Cardiac muscle cell (in vitro differentiated cells and primary cell): ENCODE results near the gene FKBP15. TPM values are rescaled to one million over a fixed set of nuclear protein-coding genes. Genes with fewer than 3 reads are reported as not detected.

ENCODE experiments used
- DNase-seq, 2 donors: peaks; one replicate each; pipeline versions ENCODE4 v3.0.0 to v3.0.0-alpha.2; 2010 to 2017; ENCODE audit warnings: low read depth in 1 of 2, low spot score in 1 of 2
- H3K27ac ChIP-seq: fragments of 200-600 bp; sonication (generic); 2 replicates; pipeline ENCODE4 v1.5.1; 2016
- H3K27me3 ChIP-seq: fragments of 200-600 bp; sonication (generic); 2 replicates; pipeline ENCODE4 v1.6.0; 2016; ENCODE audit warnings: control low read depth
- H3K36me3 ChIP-seq: fragments of 200-600 bp; sonication (generic); 2 replicates; pipeline ENCODE4 v1.5.1; 2016; ENCODE audit warnings: control low read depth
- H3K4me1 ChIP-seq: fragments of 200-600 bp; sonication (generic); 2 replicates; pipeline ENCODE4 v1.8.1; 2017; ENCODE audit warnings: low read depth, mild to moderate bottlenecking, mixed run types
- H3K4me3 ChIP-seq: fragments of 200-600 bp; sonication (generic); 2 replicates; pipeline ENCODE4 v1.5.1; 2016; ENCODE audit warnings: mild to moderate bottlenecking
- H3K9me3 ChIP-seq: fragments of 200-600 bp; sonication (generic); 2 replicates; pipeline ENCODE4 v1.5.1; 2017; ENCODE audit warnings: low read depth, mild to moderate bottlenecking, control low read depth
- CTCF ChIP-seq: IDR thresholded peaks from 2 replicates; pipeline ENCODE4 v1.5.1; 2012; ENCODE audit warnings: low read depth, mild to moderate bottlenecking, low read length
- polyA plus RNA-seq: library from polyadenylated mRNA; unstranded; fragments of >200 nt; fragmentation: Nextera tagmentation; extraction: Ambion mirVana; gene quantifications from 2 replicates; pipeline ENCODE4 v1.2.1, GENCODE V29; 2016
- total RNA-seq: library from RNA; depleted of rRNA; stranded (reverse); fragments of >200 nt; gene quantifications from 2 replicates; pipeline ENCODE4 v1.2.3, GENCODE V29; 2016

Gene FKBP15, protein sequence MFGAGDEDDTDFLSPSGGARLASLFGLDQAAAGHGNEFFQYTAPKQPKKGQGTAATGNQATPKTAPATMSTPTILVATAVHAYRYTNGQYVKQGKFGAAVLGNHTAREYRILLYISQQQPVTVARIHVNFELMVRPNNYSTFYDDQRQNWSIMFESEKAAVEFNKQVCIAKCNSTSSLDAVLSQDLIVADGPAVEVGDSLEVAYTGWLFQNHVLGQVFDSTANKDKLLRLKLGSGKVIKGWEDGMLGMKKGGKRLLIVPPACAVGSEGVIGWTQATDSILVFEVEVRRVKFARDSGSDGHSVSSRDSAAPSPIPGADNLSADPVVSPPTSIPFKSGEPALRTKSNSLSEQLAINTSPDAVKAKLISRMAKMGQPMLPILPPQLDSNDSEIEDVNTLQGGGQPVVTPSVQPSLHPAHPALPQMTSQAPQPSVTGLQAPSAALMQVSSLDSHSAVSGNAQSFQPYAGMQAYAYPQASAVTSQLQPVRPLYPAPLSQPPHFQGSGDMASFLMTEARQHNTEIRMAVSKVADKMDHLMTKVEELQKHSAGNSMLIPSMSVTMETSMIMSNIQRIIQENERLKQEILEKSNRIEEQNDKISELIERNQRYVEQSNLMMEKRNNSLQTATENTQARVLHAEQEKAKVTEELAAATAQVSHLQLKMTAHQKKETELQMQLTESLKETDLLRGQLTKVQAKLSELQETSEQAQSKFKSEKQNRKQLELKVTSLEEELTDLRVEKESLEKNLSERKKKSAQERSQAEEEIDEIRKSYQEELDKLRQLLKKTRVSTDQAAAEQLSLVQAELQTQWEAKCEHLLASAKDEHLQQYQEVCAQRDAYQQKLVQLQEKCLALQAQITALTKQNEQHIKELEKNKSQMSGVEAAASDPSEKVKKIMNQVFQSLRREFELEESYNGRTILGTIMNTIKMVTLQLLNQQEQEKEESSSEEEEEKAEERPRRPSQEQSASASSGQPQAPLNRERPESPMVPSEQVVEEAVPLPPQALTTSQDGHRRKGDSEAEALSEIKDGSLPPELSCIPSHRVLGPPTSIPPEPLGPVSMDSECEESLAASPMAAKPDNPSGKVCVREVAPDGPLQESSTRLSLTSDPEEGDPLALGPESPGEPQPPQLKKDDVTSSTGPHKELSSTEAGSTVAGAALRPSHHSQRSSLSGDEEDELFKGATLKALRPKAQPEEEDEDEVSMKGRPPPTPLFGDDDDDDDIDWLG
- total RNA-seq (17.6 and 20.6 TPM in 2 replicates), polyA plus RNA-seq (10.9 and 15.7 TPM in 2 replicates)

GRCh38 chr9:113221003-113221799 is at the start of gene FKBP15, which contains the start of gene SLC31A1:
TSS of gene FKBP15 (minus strand) at chr9:113221277. CDS start at chr9:113221243, 34 bp downstream.
TSS of gene SLC31A1 (plus strand) at chr9:113221544. CDS start at chr9:113256149, 34,605 bp downstream.
- TF ChIP-seq CTCF: no peak
- Histone ChIP-seq H3K9me3 (no peaks in the 10 kb centered on the region), H3K27me3 (no peaks in the 10 kb centered on the region), H3K4me1 (peaks cover 26% of the 10 kb centered on the region), H3K4me3 (peak within 1 kb of the TSS; percentile 52), H3K27ac (peak within 1 kb of the TSS; percentile 77), H3K36me3 (no peaks in the 10 kb centered on the region)
- DNase-seq: peak; percentile 98 to 99

GRCh38 chr9:113269871-113270270 is 48.8 kb upstream of the FKBP15 start:
- Histone ChIP-seq H3K27me3 (no peaks in the 10 kb centered on the region), H3K4me3 (no peak overlapping the region), H3K27ac (no peak overlapping the region), H3K9me3 (no peaks in the 10 kb centered on the region), H3K4me1 (peaks cover 3% of the 10 kb centered on the region), H3K36me3 (peaks cover 36% of the 10 kb centered on the region)
- DNase-seq: no peak
- TF ChIP-seq CTCF: no peak

- Histone ChIP-seq H3K4me1 (peaks cover 2% of the 10 kb centered on the region), H3K27me3 (no peaks in the 10 kb centered on the region), H3K27ac (no peak overlapping the region), H3K36me3 (peaks cover 36% of the 10 kb centered on the region), H3K9me3 (no peaks in the 10 kb centered on the region), H3K4me3 (no peak overlapping the region)
- no peak for TF ChIP-seq CTCF
- no peak for DNase-seq
These were observed 48.3 kb upstream of the FKBP15 start for GRCh38 chr9:113269355-113269754.

DNA sequence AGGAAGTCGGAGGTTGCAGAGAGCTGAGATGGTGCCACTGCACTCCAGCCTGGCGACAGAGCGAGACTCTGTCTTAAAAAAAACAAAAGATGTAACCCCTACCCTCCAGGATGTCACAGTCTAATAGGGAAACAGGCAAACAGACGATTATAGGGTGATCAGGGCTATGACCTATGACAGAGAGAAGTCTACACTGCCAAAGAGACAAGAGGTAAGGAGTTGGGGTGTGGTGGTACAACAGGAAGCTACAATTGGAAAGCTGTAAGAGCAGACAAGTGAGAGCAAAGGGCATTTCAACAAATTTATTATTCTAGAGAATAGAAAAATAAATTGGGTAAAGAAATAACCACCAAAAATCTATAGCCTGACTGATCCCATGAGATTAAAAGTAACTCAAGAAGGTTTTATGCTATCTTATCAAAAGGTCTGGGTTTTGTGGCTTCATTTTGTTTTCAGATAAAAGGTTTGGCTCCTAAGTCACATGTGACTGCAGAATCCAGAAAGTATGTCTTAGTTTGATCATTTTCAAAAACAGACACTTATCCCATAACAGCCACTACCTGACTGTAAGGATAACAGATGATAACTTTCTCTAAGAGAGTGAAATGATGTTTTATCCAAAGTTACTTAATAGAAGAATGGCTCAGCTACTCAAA is 47.0 kb upstream of the FKBP15 start:
- H3K4me3 ChIP-seq: no peak overlapping the region
- H3K27me3 ChIP-seq: no peaks in the 10 kb centered on the region
- H3K4me1 ChIP-seq: no peaks in the 10 kb centered on the region
- no peak overlapping the region for H3K27ac ChIP-seq
- no peaks in the 10 kb centered on the region for H3K9me3 ChIP-seq
- DNase-seq: no peak
- no peak for TF ChIP-seq CTCF
- peaks cover 32% of the 10 kb centered on the region for H3K36me3 ChIP-seq
